GM12878 (cell line): Measurements from ENCODE around the gene GINS1. TPM values are rescaled to one million over a fixed set of nuclear protein-coding genes. Genes with fewer than 3 reads are reported as not detected.

Source experiments
- ATAC-seq: fragments of 200-7000 bp; cut with Tn5 transposase; 3 replicates; pipeline ENCODE4 v1.9.1; 2020; ENCODE audit warnings: mild to moderate bottlenecking, moderate library complexity
- BruUV-seq: library from RNA; stranded (reverse); fragments of 400-500 nt; replicated peaks from 2 replicates; lab custom pipeline; 2021; lab: Mats Ljungman, UMichigan
- CTCF ChIA-PET: fragments of 300-600 bp; sonication (Branson Sonifier 250); formaldehyde crosslinking; extraction: SDS; loops from one replicate; lab custom pipeline; 2021; ENCODE audit warnings: inconsistent platforms; lab: Yijun Ruan, JAX
- POLR2A ChIA-PET: fragments of 350-600 bp; formaldehyde crosslinking; extraction: SDS; loops from one replicate; lab custom pipeline; 2021; ENCODE audit warnings: inconsistent platforms; lab: Charles Lee
- RAD21 ChIA-PET: fragments of 300-600 bp; sonication (Branson Sonifier 250); formaldehyde crosslinking; loops from one replicate; lab custom pipeline; 2023; ENCODE audit warnings: antibody characterized with exemption; ENCODE audit not compliant: unreplicated experiment; lab: Charles Lee
- SMC1A ChIA-PET: fragments of 300-600 bp; sonication (Branson Sonifier 250); formaldehyde crosslinking; loops from one replicate; lab custom pipeline; 2023; ENCODE audit not compliant: unreplicated experiment, uncharacterized antibody; lab: Charles Lee
- DNase-seq: peaks from one replicate; pipeline ENCODE4 v3.0.0-alpha.2; 2011; ENCODE audit warnings: low read depth, low spot score
- FAIRE-seq: peaks from 3 replicates; lab custom pipeline; 2011; peaks lifted over from hg19 to GRCh38; lab: Jason Lieb, UNC
- H2AFZ ChIP-seq: 2 replicates; pipeline ENCODE4 v1.6.0; 2011; ENCODE audit warnings: low read depth, low read length, control low read depth; ENCODE audit not compliant: control insufficient read depth
- H3K27ac ChIP-seq: 2 replicates; pipeline ENCODE4 v1.5.1; 2011; ENCODE audit warnings: control low read depth; ENCODE audit not compliant: control insufficient read depth, insufficient read depth
- H3K27me3 ChIP-seq, 2 experiments: replicated peaks in 1 of 2; 2 replicates each; pipeline versions ENCODE4 v1.6.0 to v1.6.1; 2011; ENCODE audit warnings: low read length in 1 of 2; ENCODE audit not compliant: control insufficient read depth in 2 of 2, insufficient read depth in 2 of 2
- H3K36me3 ChIP-seq, 2 experiments: 2 replicates each; pipeline ENCODE4 v1.5.1; 2011; ENCODE audit warnings: low read length in 1 of 2; ENCODE audit not compliant: control insufficient read depth in 2 of 2, insufficient read depth in 2 of 2
- H3K4me1 ChIP-seq: 2 replicates; pipeline ENCODE4 v1.6.1; 2011; ENCODE audit warnings: mild to moderate bottlenecking, low read length, moderate library complexity, mixed read lengths; ENCODE audit not compliant: control insufficient read depth, insufficient read depth
- H3K4me2 ChIP-seq: 2 replicates; pipeline ENCODE4 v1.6.0; 2011; ENCODE audit warnings: control low read depth; ENCODE audit not compliant: control insufficient read depth, insufficient read depth
- H3K4me3 ChIP-seq: fragments of 200-600 bp; sonication (generic); 2 replicates; pipeline ENCODE4 v1.5.1; 2016
- H3K79me2 ChIP-seq: 2 replicates; pipeline ENCODE4 v1.6.0; 2011; ENCODE audit warnings: low read length; ENCODE audit not compliant: control insufficient read depth, insufficient read depth
- H3K9ac ChIP-seq: 2 replicates; pipeline ENCODE4 v1.8.0; 2011; ENCODE audit warnings: low read length, control low read depth, mixed read lengths; ENCODE audit not compliant: control insufficient read depth, insufficient read depth
- H3K9me3 ChIP-seq: replicated peaks from 3 replicates; pipeline ENCODE4 v1.5.1; 2011; ENCODE audit warnings: mild to moderate bottlenecking, low read length; ENCODE audit not compliant: control insufficient read depth, insufficient read depth
- H4K20me1 ChIP-seq: 2 replicates; pipeline ENCODE4 v1.6.0; 2011; ENCODE audit not compliant: control insufficient read depth, insufficient read depth
- CREB1 ChIP-seq: IDR thresholded peaks from 2 replicates; pipeline ENCODE4 v1.6.1; 2012; ENCODE audit warnings: low read depth, mild to moderate bottlenecking, inconsistent platforms
- DPF2 ChIP-seq: fragments of 450-650 bp; IDR thresholded peaks from 2 replicates; pipeline ENCODE4 v1.6.1; 2017; ENCODE audit warnings: mild to moderate bottlenecking
- FOS ChIP-seq: IDR thresholded peaks from 3 replicates; pipeline ENCODE4 v1.6.1; 2011; ENCODE audit warnings: borderline replicate concordance; ENCODE audit not compliant: insufficient read length; ENCODE audit errors: extremely low read depth
- IKZF2 ChIP-seq, 2 experiments: fragments of 450-650 bp; IDR thresholded peaks; 2 replicates each; pipeline ENCODE4 v1.6.1; 2017; ENCODE audit warnings: mild to moderate bottlenecking in 2 of 2, moderate library complexity in 2 of 2
- NFYA ChIP-seq: IDR thresholded peaks from 2 replicates; pipeline ENCODE4 v1.6.1; 2011; ENCODE audit warnings: low read depth, mild to moderate bottlenecking, low read length, improper control_type of control experiment, borderline replicate concordance
- NR2C1 ChIP-seq: fragments of 450-650 bp; IDR thresholded peaks from 2 replicates; pipeline ENCODE4 v1.6.1; 2017; ENCODE audit warnings: antibody characterized with exemption, mild to moderate bottlenecking, moderate library complexity
- NRF1 ChIP-seq: conservative IDR thresholded peaks from 2 replicates; pipeline ENCODE4 v1.6.1; 2011; ENCODE audit warnings: mild to moderate bottlenecking, low read depth, low read length, improper control_type of control experiment
- PKNOX1 ChIP-seq: fragments of 450-650 bp; IDR thresholded peaks from 2 replicates; pipeline ENCODE4 v1.6.1; 2016; ENCODE audit warnings: mild to moderate bottlenecking
- POLR2AphosphoS5 ChIP-seq: IDR thresholded peaks from 2 replicates; pipeline ENCODE4 v1.6.1; 2011; ENCODE audit warnings: mild to moderate bottlenecking, low read length, inconsistent platforms
- SPI1 ChIP-seq: IDR thresholded peaks from 2 replicates; pipeline ENCODE4 v1.6.1; 2011; ENCODE audit warnings: low read depth, mild to moderate bottlenecking, low read length, moderate library complexity, borderline replicate concordance; ENCODE audit not compliant: insufficient read depth
- YY1 ChIP-seq: IDR thresholded peaks from 2 replicates; pipeline ENCODE4 v1.6.1; 2011; ENCODE audit warnings: low read depth, mild to moderate bottlenecking, low read length
- ZNF384 ChIP-seq: IDR thresholded peaks from 2 replicates; pipeline ENCODE4 v1.6.1; 2012; ENCODE audit warnings: low read depth, mild to moderate bottlenecking, low read length, improper control_type of control experiment, borderline replicate concordance
- ZNF687 ChIP-seq: fragments of 450-650 bp; IDR thresholded peaks from 2 replicates; pipeline ENCODE4 v1.6.1; 2017; ENCODE audit warnings: mild to moderate bottlenecking, moderate library complexity
- WGBS: methylation state at CpG from one replicate; pipeline ENCODE4 v1.1.6; 2016; ENCODE audit warnings: low lambda C conversion rate; ENCODE audit not compliant: insufficient replicate concordance, insufficient coverage; ENCODE audit errors: missing lambda C conversion rate; 5-methylcytosine and 5-hydroxymethylcytosine counted together
- in situ Hi-C: fragments of 300-500 bp; cut with MboI; formaldehyde crosslinking; loops from 9 replicates; pipeline ENCODE4 v1.14.3; 2018; ENCODE audit warnings: mixed read lengths
- intact Hi-C: fragments of 100-400 bp; cut with micrococcal nuclease; formaldehyde crosslinking; loops from one replicate; pipeline ENCODE4 v1.14.2; 2022; ENCODE audit not compliant: unreplicated experiment
- polyA plus RNA-seq, 11 experiments: library from polyadenylated mRNA; depleted of rRNA in 4 of 11; unstranded in 6 of 11; stranded (reverse) in 5 of 11; fragments of >200 nt; fragmentation: Nextera tagmentation in 4 of 11; fragmentation: Illumina TruSeq in 1 of 11; extraction: Ambion mirVana in 4 of 11; extraction: Trizol in 1 of 11; gene quantifications; 1 replicate in 1 of 11; 2 replicates in 10 of 11; pipeline versions ENCODE4 v1.2.1 to v1.2.3, GENCODE V29; 2011 to 2016; ENCODE audit warnings: inconsistent platforms in 2 of 11, missing spikeins in 2 of 11, low read depth in 1 of 11
- total RNA-seq, 4 experiments: library from RNA; depleted of rRNA in 3 of 4; stranded (reverse); fragments of >200 nt in 3 of 4; fragmentation: Illumina TruSeq in 1 of 4; extraction: Trizol in 1 of 4; gene quantifications; 2 replicates each; pipeline versions ENCODE4 v1.2.1 to v1.2.3, GENCODE V29; 2013 to 2021

Gene GINS1
- total and polyA plus RNA-seq, 10 of the 15 experiments (the other 5 are each of a cell fraction or from before 2014, with no cell fraction given) = 13.0 to 44.6 (median 30.3) TPM

- TF ChIP-seq PKNOX1 (no peak), POLR2AphosphoS5 (no peak), ZNF687 (no peak), YY1 (no peak)
Measured at GRCh38 chr20:25479638-25480037, 72.2 kb downstream of the GINS1 start (continued).

- Histone ChIP-seq H3K79me2 (no peaks in the 10 kb centered on the region), H3K4me3 (no peak overlapping the region), H3K36me3 (no peaks in the 10 kb centered on the region), H3K27ac (no peak overlapping the region), H3K4me2 (no peak overlapping the region), H3K27me3 (no peaks in the 10 kb centered on the region; a peak in 1 of 4 replicates), H4K20me1 (no peaks in the 10 kb centered on the region)
- RAD21 ChIA-PET = no interaction called here
- DNase-seq = no peak
- CTCF ChIA-PET = no interaction called here
- BruUV-seq = no TSS peak
- no peak for FAIRE-seq
- POLR2A ChIA-PET = no interaction called here
- 53% methylated on average over 7 of the region's 7 CpGs for WGBS
- TF ChIP-seq SPI1 = no peak
- TF ChIP-seq FOS = no peak
- no peak for TF ChIP-seq DPF2
- TF ChIP-seq NFYA = no peak
- no peak for TF ChIP-seq ZNF384
- no peak for TF ChIP-seq NRF1
- no peak for TF ChIP-seq IKZF2 (IDR thresholded peaks at IDR 0.05)
- no peak for TF ChIP-seq NR2C1
- no peak for TF ChIP-seq CREB1
- TF ChIP-seq, all 136 proteins: peak for 0
- intact Hi-C loops (no loop called here), in situ Hi-C loops (no loop called here)
- no peaks in the 10 kb centered on the region for H3K4me1 ChIP-seq
- SMC1A ChIA-PET = no interaction called here
- no peaks in the 10 kb centered on the region for H3K9me3 ChIP-seq
- H2AFZ ChIP-seq = no peak overlapping the region
- no peak for ATAC-seq
- no peak overlapping the region for H3K9ac ChIP-seq
Measured at GRCh38 chr20:25480156-25480555, 72.7 kb downstream of the GINS1 start.
